K562 (cell line): ENCODE measurements around the gene SLC2A10. TPM values are rescaled to one million over a fixed set of nuclear protein-coding genes. Genes with fewer than 3 reads are reported as not detected.

ENCODE experiments used
- ASH1L ChIP-seq: fragments of 450-650 bp; IDR thresholded peaks from 2 replicates; pipeline ENCODE4 v1.6.1; 2018; ENCODE audit warnings: borderline replicate concordance, mild to moderate bottlenecking, low read depth; ENCODE audit not compliant: partially characterized antibody
- CHCHD3 ChIP-seq: fragments of 250-450 bp; sonication (Bioruptor Pico); IDR thresholded peaks from 2 replicates; pipeline ENCODE4 v2.1.2; 2022; ENCODE audit warnings: mild to moderate bottlenecking
- ELF2 ChIP-seq: fragments of 250-450 bp; sonication (Bioruptor Pico); IDR thresholded peaks from 2 replicates; pipeline ENCODE4 v1.5.0; 2021; ENCODE audit warnings: mild to moderate bottlenecking
- ERF ChIP-seq: fragments of 450-650 bp; formaldehyde crosslinking; IDR thresholded peaks from 2 replicates; pipeline ENCODE4 v1.4.0; 2020; ENCODE audit warnings: mild to moderate bottlenecking, mixed read lengths
- POLR2AphosphoS5 ChIP-seq: IDR thresholded peaks from 2 replicates; pipeline ENCODE4 v1.6.1; 2011; ENCODE audit warnings: mild to moderate bottlenecking, low read depth, low read length, moderate library complexity; ENCODE audit not compliant: control insufficient read depth, insufficient read depth
- polyA plus RNA-seq, 8 experiments: library from polyadenylated mRNA; depleted of rRNA in 4 of 8; stranded (reverse) in 5 of 8; unstranded in 3 of 8; fragments of >200 nt; fragmentation: Nextera tagmentation in 2 of 8; fragmentation: Illumina TruSeq in 1 of 8; extraction: Ambion mirVana in 2 of 8; extraction: Trizol in 1 of 8; gene quantifications; 2 replicates each; pipeline versions ENCODE4 v1.2.1 to v1.2.3, GENCODE V29; 2011 to 2014; ENCODE audit warnings: inconsistent platforms in 1 of 8, missing spikeins in 1 of 8
- total RNA-seq, 7 experiments: library from RNA; depleted of rRNA in 6 of 7; stranded (reverse); fragments of >200 nt in 6 of 7; fragmentation: Illumina TruSeq in 2 of 7; extraction: Trizol in 2 of 7; gene quantifications; 2 replicates each; pipeline versions ENCODE4 v1.2.1 to v1.2.3, GENCODE V29; 2011 to 2021; ENCODE audit warnings: low replicate concordance in 1 of 7
- TF ChIP-seq, protein P1 (sequence below), 2 experiments: fragments of 450-650 bp in 1 of 2; sonication (generic) in 1 of 2; formaldehyde crosslinking in 1 of 2; IDR thresholded peaks; 2 replicates each; pipeline versions ENCODE4 v1.7.1 to v1.9.0; 2016 to 2022; ENCODE audit warnings: inconsistent platforms in 1 of 2, mild to moderate bottlenecking in 1 of 2, missing genetic modification reagents in 1 of 2
- TF ChIP-seq, protein P2 (sequence below): fragments of 250-450 bp; sonication (Bioruptor Pico); IDR thresholded peaks from 2 replicates; pipeline ENCODE4 v1.4.0; 2020; ENCODE audit warnings: borderline replicate concordance
- TF ChIP-seq, protein P3 (sequence below): IDR thresholded peaks from 2 replicates; pipeline ENCODE4 v1.6.1; 2012; ENCODE audit warnings: low read depth, low read length, improper control_type of control experiment, borderline replicate concordance

SLC2A10 gene
- total and polyA plus RNA-seq, 9 of the 15 experiments (the other 6 are each of a cell fraction or from before 2014, with no cell fraction given), result 0.01 to 1.8 (median 0.10) TPM

DNA sequence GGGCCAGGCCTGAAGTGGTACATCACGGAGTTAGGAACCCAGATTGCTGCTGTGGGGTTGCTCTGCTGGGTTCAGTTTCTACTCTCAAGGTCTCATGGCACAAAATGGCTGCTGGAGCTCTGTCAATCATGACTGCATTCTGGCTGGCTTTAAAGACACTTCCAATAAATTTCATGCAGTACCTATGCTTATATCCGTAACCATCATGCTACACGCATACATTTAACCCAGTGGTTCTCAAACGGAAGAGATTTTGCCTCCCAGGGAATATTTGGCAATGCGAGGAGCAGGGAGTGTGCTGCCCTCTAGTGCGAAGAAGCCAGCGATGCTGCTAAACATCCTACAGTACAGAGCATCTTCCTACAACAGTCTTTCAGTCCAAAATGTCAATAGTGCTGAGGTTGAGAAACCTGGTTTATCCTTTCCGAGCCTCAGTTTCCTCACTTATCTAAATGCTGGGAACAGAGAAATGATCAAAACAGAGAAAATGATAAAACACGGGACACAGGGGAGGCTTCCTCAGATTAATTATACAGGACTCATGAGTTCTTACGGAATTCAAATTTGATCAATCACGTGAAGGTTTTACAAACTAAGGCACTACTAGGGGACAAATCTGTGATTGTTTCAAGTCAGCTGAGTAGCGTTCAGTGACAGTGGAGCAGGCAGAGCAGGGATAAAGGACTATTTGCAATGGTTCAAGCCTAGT lies 9.6 kb upstream of the SLC2A10 start (continued):
- TF ChIP-seq, protein P1, sequence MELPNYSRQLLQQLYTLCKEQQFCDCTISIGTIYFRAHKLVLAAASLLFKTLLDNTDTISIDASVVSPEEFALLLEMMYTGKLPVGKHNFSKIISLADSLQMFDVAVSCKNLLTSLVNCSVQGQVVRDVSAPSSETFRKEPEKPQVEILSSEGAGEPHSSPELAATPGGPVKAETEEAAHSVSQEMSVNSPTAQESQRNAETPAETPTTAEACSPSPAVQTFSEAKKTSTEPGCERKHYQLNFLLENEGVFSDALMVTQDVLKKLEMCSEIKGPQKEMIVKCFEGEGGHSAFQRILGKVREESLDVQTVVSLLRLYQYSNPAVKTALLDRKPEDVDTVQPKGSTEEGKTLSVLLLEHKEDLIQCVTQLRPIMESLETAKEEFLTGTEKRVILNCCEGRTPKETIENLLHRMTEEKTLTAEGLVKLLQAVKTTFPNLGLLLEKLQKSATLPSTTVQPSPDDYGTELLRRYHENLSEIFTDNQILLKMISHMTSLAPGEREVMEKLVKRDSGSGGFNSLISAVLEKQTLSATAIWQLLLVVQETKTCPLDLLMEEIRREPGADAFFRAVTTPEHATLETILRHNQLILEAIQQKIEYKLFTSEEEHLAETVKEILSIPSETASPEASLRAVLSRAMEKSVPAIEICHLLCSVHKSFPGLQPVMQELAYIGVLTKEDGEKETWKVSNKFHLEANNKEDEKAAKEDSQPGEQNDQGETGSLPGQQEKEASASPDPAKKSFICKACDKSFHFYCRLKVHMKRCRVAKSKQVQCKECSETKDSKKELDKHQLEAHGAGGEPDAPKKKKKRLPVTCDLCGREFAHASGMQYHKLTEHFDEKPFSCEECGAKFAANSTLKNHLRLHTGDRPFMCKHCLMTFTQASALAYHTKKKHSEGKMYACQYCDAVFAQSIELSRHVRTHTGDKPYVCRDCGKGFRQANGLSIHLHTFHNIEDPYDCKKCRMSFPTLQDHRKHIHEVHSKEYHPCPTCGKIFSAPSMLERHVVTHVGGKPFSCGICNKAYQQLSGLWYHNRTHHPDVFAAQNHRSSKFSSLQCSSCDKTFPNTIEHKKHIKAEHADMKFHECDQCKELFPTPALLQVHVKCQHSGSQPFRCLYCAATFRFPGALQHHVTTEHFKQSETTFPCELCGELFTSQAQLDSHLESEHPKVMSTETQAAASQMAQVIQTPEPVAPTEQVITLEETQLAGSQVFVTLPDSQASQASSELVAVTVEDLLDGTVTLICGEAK (IDR thresholded peaks at IDR 0.05), result no peak
- TF ChIP-seq, protein P1 (CRISPR knock-in tag; IDR thresholded peaks at IDR 0.05), result no peak
- TF ChIP-seq, protein P2, sequence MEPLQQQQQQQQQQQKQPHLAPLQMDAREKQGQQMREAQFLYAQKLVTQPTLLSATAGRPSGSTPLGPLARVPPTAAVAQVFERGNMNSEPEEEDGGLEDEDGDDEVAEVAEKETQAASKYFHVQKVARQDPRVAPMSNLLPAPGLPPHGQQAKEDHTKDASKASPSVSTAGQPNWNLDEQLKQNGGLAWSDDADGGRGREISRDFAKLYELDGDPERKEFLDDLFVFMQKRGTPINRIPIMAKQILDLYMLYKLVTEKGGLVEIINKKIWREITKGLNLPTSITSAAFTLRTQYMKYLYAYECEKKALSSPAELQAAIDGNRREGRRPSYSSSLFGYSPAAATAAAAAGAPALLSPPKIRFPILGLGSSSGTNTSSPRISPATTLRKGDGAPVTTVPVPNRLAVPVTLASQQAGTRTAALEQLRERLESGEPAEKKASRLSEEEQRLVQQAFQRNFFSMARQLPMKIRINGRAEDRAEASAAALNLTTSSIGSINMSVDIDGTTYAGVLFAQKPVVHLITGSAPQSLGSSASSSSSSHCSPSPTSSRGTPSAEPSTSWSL (CRISPR knock-in tag), result no peak
- TF ChIP-seq ASH1L (no peak), CHCHD3 (no peak), POLR2AphosphoS5 (no peak), ELF2 (no peak), ERF (CRISPR knock-in tag) (no peak)
- TF ChIP-seq, protein P3, sequence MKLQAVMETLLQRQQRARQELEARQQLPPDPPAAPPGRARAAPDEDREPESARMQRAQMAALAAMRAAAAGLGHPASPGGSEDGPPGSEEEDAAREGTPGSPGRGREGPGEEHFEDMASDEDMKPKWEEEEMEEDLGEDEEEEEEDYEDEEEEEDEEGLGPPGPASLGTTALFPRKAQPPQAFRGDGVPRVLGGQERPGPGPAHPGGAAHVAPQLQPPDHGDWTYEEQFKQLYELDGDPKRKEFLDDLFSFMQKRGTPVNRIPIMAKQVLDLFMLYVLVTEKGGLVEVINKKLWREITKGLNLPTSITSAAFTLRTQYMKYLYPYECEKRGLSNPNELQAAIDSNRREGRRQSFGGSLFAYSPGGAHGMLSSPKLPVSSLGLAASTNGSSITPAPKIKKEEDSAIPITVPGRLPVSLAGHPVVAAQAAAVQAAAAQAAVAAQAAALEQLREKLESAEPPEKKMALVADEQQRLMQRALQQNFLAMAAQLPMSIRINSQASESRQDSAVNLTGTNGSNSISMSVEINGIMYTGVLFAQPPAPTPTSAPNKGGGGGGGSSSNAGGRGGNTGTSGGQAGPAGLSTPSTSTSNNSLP, result no peak
